SIG-M5 (cell line): Measurements from ENCODE around the gene KLF11.
"Not testable (repeated sequence)": the region's sequence is repeated elsewhere in the genome, so short reads cannot be mapped to it uniquely, and the experiment has no call there.

Experiments used
- DNase-seq: peaks from one replicate; lab custom pipeline; 2025; lab: John Stamatoyannopoulos, UW

Gene KLF11

GRCh38 chr2:10026940-10027569 lies 16.3 kb upstream of the KLF11 start:
- DNase-seq = no peak

- DNase-seq = no peak
Measured at GRCh38 chr2:10027660-10028330, 15.6 kb upstream of the KLF11 start.

- no peak for DNase-seq
Measured at GRCh38 chr2:10028407-10028987, 14.9 kb upstream of the KLF11 start.

DNA sequence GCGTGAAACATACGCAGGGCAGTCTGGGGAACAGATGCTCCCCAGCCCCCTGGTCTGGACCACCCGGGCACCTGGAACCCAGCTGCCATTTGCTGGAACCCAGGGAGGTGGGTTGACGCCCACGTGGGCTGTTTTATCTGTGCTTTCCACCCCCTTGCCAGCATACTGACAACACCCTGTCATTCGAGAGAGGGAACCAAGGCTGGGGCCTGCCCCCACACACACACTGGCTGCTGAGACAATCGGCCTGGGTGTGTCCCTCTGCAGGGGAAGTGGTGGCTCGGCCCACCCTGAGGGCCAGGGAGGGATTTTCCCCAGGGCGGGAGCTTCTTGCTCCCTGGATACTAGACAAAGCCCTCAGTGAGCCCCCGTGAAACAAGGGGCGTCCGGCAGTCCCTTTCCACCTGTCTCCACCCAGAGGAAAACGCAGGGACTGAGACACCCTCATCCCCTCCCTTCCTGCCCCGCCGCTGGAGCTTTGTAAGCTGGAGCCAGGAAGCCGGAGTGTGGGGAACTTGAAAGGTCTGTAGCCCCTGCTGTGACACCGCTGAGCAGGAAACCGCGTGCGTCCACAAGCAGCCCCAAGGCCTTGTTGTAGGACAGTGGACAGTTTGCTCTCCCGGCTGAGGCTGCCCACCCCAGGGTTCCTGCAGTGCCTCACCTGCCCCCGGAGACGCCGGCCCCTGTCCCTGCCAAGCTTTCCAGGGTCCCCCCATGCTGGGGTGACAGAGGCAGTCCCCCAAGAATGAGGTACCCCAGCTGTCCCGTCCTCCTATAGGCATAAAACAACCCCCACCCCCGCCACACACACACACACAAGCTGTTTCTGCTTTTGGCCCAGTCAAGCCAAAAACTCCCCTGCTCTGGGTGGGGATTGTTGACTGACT lies 14.1 kb upstream of the KLF11 start:
- no peak for DNase-seq

GRCh38 chr2:10029875-10030223 lies 13.5 kb upstream of the KLF11 start:
- no peak for DNase-seq

- no peak for DNase-seq
Measured at GRCh38 chr2:10030311-10030736, 13.0 kb upstream of the KLF11 start.

DNA sequence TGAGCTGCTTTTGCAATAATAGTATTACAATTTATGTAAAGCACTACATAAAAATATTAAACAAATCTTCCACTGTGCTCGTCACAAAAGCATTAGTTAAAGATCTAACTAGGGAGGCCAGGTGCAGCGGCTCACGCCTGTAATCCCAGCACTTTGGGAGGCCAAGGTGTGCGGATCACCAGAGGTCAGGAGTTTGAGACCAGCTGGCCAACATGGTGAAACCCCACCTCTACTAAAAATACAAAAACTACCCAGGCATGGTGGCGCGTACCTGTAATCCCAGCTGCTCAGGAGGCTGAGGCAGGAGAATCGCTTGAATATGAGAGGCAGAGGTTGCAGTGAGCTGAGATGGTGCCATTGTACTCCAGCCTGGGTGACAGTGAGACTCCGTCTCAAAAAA lies 12.6 kb upstream of the KLF11 start:
- DNase-seq = not testable (repeated sequence)

DNA sequence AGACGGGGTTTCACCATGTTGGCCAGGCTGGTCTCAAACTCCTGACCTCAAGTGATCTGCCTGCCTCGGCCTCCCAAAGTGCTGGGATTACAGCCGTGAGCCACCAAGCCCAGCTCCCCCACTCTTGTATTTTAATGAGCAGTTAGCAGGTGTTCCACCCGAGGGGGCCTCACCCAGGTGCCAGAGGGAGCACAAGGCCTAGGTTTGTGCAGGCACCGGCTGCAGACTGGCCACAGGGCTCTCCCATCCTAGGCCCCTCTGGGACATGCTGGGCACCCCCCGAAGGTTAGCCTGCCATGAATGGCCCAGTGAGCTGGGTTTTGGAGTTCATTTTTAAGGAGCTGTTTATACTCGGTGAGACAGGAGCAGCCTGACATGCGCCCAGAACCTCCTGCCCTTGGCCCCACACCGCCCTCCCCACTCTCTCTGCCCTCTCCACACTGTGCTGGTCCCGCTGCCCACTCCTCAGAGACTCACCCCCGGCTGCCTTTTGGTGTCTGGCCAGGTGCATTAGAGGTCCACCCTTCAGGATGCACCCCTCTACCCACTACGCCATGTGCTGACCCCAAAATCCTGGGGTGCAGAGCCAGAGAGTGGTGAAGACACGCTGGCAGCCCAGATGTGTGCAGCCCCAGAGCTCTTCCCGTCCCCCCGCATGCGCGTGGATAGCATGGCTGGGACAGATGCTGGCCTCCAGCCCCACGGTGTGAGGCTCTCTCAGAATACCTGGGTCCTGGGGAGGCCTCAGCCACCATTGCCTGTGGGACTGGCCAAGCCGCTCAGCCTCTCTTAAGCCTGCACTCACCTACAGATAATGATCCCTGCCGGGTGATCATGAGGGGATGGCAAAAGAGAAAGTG lies 11.2 kb upstream of the KLF11 start:
- DNase-seq = no peak

GRCh38 chr2:10032746-10033105 lies 10.6 kb upstream of the KLF11 start:
- DNase-seq = no peak

GRCh38 chr2:10033251-10034006 lies 9.9 kb upstream of the KLF11 start:
- DNase-seq = no peak

DNA sequence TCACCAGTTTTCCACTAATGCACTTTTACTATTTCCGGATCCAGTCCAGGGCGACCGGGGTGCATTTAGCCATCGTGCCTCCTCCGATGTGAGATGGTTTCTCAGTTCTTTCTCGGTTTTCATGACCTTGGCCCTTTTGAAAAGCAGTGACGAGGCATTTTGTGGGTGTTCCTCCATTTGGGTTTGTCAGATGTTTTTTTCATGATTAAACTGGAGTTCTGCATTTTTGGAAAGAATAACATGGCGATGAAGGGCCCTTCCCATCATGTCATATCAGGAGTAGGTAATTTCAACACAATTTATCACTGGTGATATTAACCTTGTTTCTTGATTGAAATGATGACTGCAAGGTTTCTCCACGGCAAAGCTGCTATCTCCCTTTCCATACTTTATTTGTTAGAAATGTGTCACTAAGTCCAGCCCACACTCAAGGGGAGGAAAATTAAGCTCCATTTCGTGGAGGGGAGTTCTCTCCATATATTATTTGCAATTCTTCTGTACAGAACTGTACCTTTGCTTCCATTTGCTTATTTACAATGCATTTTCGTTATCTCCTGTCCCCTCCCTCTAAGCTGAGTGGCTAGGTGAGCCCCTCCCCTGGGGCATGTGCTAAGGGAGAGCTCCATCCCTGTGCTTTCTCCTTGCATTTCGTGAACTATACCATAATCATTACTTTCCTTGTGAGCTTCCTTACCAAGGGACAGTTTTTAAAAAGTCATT lies 8.9 kb upstream of the KLF11 start:
- DNase-seq = no peak

- no peak for DNase-seq
Measured at GRCh38 chr2:10035053-10035422, 8.3 kb upstream of the KLF11 start.

GRCh38 chr2:10035633-10036032 lies 7.7 kb upstream of the KLF11 start:
- no peak for DNase-seq

DNA sequence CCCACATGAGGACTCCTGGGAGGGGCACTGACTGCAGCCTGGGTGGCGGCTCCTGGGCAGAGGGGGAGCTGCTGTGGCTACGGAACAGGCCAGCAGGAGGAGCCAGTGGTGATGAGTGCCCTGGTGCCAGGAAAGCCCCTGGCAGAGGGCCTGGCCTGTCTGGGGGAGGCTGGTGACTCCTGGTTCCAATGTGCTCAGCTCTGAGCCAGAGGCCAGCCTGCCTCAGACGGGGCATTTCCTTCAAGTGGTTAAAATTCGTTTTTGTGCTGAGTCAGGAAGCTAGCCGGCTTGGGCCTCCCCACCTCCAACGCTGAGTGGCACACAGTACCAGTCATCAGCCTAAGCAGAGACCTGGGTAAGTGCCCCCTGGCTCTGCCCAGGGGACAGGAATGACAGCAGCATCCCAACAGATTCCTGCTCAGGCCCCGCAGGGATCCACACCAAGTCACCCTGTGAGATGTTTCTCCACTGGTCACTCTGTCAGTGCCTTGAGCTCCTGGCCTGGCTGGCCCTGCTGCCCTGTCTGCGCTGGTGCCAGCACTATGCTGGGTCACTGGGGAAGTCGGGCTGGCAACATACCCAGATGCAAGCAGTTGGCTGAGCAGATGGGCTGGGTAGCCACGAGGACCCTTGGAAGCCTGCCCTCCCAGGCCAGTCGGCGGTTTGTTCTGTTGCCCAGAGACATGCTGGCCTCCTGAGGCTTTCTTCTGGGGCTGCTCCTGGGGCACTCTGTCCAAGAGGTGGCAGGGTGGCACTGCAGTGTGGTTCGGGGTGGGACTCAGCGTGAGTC lies 7.1 kb upstream of the KLF11 start:
- no peak for DNase-seq

- DNase-seq = no peak
Measured at GRCh38 chr2:10038123-10038522, 5.2 kb upstream of the KLF11 start.

GRCh38 chr2:10038716-10039115 lies 4.6 kb upstream of the KLF11 start:
- DNase-seq = no peak

DNA sequence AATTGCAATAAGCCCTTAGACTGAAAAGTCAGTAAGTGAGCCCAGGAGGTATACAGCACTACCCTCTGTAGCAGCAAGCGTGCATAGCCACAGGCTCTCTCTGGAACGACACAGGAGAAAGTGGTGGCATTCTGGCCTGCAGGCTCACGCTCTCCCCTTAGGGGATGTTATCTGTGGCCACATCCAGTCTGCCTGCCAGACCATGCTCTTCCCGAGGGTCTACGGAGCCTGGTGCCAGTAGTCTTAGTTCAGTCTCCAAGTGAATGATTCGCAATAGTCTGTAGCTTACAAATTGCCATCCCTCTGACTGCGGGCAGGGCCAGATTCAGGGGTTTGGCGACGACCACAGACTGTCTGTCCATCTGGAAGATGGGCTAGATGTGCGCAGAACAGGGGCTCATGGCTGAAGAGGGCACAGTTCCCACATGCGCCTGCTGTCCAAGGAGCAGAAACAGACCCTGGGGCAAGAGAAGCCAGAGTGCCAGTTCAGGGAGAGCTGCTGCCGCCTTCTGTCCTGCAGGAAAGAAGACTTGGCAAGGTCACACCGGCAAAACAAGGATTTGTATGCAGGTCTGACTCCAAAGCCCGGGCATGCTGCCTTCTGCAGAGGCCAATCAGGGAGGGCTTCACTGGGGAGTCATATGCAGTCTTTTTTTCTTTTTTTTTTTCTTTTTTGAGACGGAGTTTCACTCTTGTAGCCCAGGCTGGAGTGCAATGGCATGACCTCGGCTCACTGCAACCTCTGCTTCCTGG lies 3.5 kb upstream of the KLF11 start:
- no peak for DNase-seq

- no peak for DNase-seq
Measured at GRCh38 chr2:10041711-10042110, 1.6 kb upstream of the KLF11 start.
